BLaER1 (cell line): ENCODE data around the gene SPEF2.

Experiments used
- H3K27ac ChIP-seq: shearing (Covaris generic); formaldehyde crosslinking; 2 replicates; pipeline ENCODE4 v1.8.1; 2022
- H3K27me3 ChIP-seq: shearing (Covaris generic); formaldehyde crosslinking; 2 replicates; pipeline ENCODE4 v1.8.1; 2022
- H3K36me3 ChIP-seq: shearing (Covaris generic); formaldehyde crosslinking; 2 replicates; pipeline ENCODE4 v1.8.1; 2022
- H3K4me1 ChIP-seq: shearing (Covaris generic); formaldehyde crosslinking; 2 replicates; pipeline ENCODE4 v1.8.1; 2022
- H3K4me2 ChIP-seq: shearing (Covaris generic); formaldehyde crosslinking; 2 replicates; pipeline ENCODE4 v1.8.1; 2022
- H3K4me3 ChIP-seq: shearing (Covaris generic); formaldehyde crosslinking; 2 replicates; pipeline ENCODE4 v1.8.1; 2022
- H3K9ac ChIP-seq: shearing (Covaris generic); formaldehyde crosslinking; 2 replicates; pipeline ENCODE4 v1.8.1; 2022
- H3K9me3 ChIP-seq: shearing (Covaris generic); formaldehyde crosslinking; 2 replicates; pipeline ENCODE4 v1.8.1; 2022
- H4K20me1 ChIP-seq: shearing (Covaris generic); formaldehyde crosslinking; 2 replicates; pipeline ENCODE4 v1.8.1; 2022
- Cebpa-rat ChIP-seq: shearing (Covaris generic); IDR thresholded peaks from 2 replicates; pipeline ENCODE4 v1.8.1; 2022

The SPEF2 gene

GRCh38 chr5:35698047-35698808 lies 80.6 kb downstream of the SPEF2 start:
- no peak for TF ChIP-seq Cebpa-rat
- Histone ChIP-seq H3K4me2 (no peak overlapping the region), H3K4me3 (no peak overlapping the region)

DNA sequence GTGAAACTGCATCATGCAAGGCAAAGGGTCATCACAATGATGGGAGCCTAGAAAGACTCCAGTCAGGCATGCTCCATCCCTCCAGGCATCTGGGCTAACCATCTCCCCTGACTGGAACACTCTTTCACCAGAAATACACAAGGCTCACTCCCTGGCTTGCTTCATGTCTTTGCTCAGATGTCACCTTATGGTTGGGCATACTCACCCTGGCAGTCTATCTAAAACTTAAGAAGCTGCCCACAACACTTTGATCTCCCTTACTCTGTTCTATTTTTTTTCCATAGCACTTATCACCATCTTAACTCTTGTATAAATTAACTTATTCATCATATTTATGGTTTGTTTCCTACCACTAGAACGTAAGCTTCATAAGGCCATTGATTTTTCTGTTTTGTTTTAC lies 90.0 kb downstream of the SPEF2 start:
- H3K9me3 ChIP-seq = no peaks in the 10 kb centered on the region
- no peaks in the 10 kb centered on the region for H3K4me1 ChIP-seq
- no peak for TF ChIP-seq Cebpa-rat
- no peaks in the 10 kb centered on the region for H3K36me3 ChIP-seq
- no peak overlapping the region for H3K27ac ChIP-seq
- no peak overlapping the region for H3K9ac ChIP-seq
- H3K4me2 ChIP-seq = no peak overlapping the region
- H3K27me3 ChIP-seq = no peaks in the 10 kb centered on the region
- H3K4me3 ChIP-seq = no peak overlapping the region
- H4K20me1 ChIP-seq = no peaks in the 10 kb centered on the region

More at GRCh38 chr5:35698047-35698808, 80.6 kb downstream of the SPEF2 start:
- Histone ChIP-seq H4K20me1 (no peaks in the 10 kb centered on the region), H3K4me1 (peaks cover 9% of the 10 kb centered on the region), H3K27ac (no peak overlapping the region), H3K9me3 (no peaks in the 10 kb centered on the region), H3K36me3 (no peaks in the 10 kb centered on the region), H3K9ac (no peak overlapping the region), H3K27me3 (no peaks in the 10 kb centered on the region)

- Histone ChIP-seq H3K4me1 (no peaks in the 10 kb centered on the region), H4K20me1 (no peaks in the 10 kb centered on the region), H3K4me2 (no peak overlapping the region), H3K4me3 (no peak overlapping the region), H3K27ac (no peak overlapping the region), H3K9me3 (no peaks in the 10 kb centered on the region), H3K36me3 (no peaks in the 10 kb centered on the region), H3K9ac (no peak overlapping the region), H3K27me3 (no peaks in the 10 kb centered on the region)
- TF ChIP-seq Cebpa-rat = no peak
Measured at GRCh38 chr5:35709688-35710087, 92.0 kb downstream of the SPEF2 start.

DNA sequence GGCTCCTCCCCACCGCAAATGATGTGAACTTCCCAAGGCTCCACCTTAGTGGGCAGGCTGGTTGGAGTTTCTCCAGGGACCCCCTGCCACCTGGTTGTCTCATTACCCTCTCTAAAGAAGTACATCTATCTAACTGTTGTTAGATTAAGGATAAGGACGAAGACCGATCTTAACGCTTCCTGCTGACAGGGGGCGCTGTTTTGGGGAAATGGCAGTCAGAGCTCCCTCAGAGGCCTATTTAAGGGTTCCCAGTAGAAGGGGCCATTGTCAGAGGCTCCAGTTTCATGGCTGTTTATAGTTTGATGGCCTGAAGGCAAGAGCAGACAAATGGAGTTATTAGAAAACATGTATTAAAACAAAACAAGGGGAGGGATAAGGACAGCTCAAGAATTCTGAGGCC lies 100.1 kb downstream of the SPEF2 start:
- Histone ChIP-seq H3K27me3 (no peaks in the 10 kb centered on the region), H3K36me3 (no peaks in the 10 kb centered on the region), H3K9ac (no peak overlapping the region), H3K4me2 (no peak overlapping the region), H3K4me3 (no peak overlapping the region), H4K20me1 (no peaks in the 10 kb centered on the region), H3K4me1 (no peaks in the 10 kb centered on the region), H3K27ac (no peak overlapping the region), H3K9me3 (peaks cover 6% of the 10 kb centered on the region; the same call in 1 of the 2 replicates)
- no peak for TF ChIP-seq Cebpa-rat

DNA sequence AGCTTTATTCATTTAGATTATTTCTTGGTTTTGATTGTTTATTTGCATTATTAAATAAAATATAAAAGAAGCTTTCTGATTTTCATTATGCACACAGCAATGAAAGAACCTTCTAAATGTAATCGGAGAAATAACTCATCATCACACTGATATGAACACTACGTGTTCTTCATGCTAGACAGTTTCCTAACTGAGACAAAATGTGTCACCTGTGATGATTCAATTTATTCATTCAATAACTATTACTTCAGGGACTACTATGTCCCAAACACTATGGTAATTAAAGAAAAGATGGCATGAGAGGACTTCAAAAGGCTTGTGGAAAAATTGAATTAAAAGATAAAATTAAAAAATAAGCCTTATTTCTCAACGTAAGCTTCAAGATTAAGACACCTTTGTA lies 118.1 kb downstream of the SPEF2 start:
- Histone ChIP-seq H3K27ac (no peak overlapping the region), H3K4me3 (no peak overlapping the region), H3K36me3 (no peaks in the 10 kb centered on the region), H3K27me3 (no peaks in the 10 kb centered on the region), H3K9ac (no peak overlapping the region), H3K4me2 (no peak overlapping the region), H3K9me3 (peaks cover 7% of the 10 kb centered on the region; the same call in 1 of the 2 replicates), H3K4me1 (no peaks in the 10 kb centered on the region), H4K20me1 (no peaks in the 10 kb centered on the region)
- no peak for TF ChIP-seq Cebpa-rat

DNA sequence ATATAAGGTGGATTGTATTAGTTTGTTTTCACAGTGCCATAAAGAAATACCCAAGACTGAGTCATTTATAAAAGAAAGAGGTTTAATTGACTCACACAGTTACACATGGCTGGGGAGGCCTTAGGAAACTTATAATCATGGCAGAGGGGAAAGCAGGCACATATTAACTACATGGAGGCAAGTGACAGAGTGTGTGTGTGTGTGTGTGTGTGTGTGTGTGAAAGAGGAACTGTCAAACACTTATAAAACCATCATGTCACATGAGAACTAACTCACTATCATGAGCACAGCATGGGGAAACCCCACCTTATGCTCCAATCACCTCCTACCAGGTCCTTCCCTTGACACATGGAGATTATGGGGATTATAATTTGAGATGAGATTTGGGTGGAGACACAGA lies 118.6 kb downstream of the SPEF2 start:
- no peak for TF ChIP-seq Cebpa-rat
- Histone ChIP-seq H3K4me3 (no peak overlapping the region), H4K20me1 (no peaks in the 10 kb centered on the region), H3K9ac (no peak overlapping the region), H3K4me2 (no peak overlapping the region), H3K9me3 (peaks cover 7% of the 10 kb centered on the region; the same call in 1 of the 2 replicates), H3K27me3 (no peaks in the 10 kb centered on the region), H3K36me3 (no peaks in the 10 kb centered on the region), H3K27ac (no peak overlapping the region), H3K4me1 (no peaks in the 10 kb centered on the region)

DNA sequence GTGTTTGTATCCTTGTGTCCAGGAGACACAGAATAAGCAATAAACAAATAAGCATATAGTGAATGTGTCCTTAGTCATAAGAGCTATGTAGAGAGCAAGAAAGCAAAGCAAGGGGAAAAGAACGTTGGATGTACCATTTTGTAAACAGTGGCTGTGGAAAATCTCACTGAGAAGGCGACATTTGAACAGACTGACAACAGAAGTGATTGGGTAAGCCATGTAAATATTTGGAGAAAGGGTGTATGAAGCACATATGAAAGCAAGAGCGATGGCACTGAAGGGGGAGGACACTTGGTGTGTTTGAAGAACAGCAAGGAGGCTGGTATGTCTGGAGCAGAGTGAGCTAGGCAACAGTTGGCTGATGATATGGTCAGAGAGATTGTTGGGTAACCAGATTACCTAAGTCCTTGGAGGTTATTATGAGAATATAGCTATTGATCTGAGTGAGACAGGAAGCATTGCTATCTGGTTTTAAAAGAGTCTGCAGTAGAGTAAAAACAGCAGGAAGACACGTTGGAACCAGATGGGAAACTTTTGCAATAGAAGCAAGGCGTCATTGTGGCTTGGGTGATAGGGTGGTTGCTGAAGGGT lies 123.6 kb downstream of the SPEF2 start:
- Histone ChIP-seq H3K4me2 (no peak overlapping the region), H4K20me1 (no peaks in the 10 kb centered on the region)
- no peak for TF ChIP-seq Cebpa-rat

GRCh38 chr5:35741971-35742370 lies 124.3 kb downstream of the SPEF2 start:
- H3K4me1 ChIP-seq = no peaks in the 10 kb centered on the region
- H3K4me3 ChIP-seq = no peak overlapping the region
- H4K20me1 ChIP-seq = no peaks in the 10 kb centered on the region
- no peak for TF ChIP-seq Cebpa-rat
- no peaks in the 10 kb centered on the region for H3K27me3 ChIP-seq
- no peak overlapping the region for H3K9ac ChIP-seq
- no peak overlapping the region for H3K4me2 ChIP-seq
- H3K36me3 ChIP-seq = no peaks in the 10 kb centered on the region
- 0 out of 2 replicates have a peak, but pooled peaks cover 5% of the 10 kb centered on the region for H3K9me3 ChIP-seq
- no peak overlapping the region for H3K27ac ChIP-seq

More for the DNA sequence above, 123.6 kb downstream of the SPEF2 start:
- H3K4me3 ChIP-seq = no peak overlapping the region
- H3K27ac ChIP-seq = no peak overlapping the region
- H3K4me1 ChIP-seq = no peaks in the 10 kb centered on the region
- no peak overlapping the region for H3K9ac ChIP-seq
- no peaks in the 10 kb centered on the region for H3K27me3 ChIP-seq
- H3K36me3 ChIP-seq = no peaks in the 10 kb centered on the region
- peaks cover 7% of the 10 kb centered on the region; the same call in 1 of the 2 replicates for H3K9me3 ChIP-seq

GRCh38 chr5:35743644-35744043 lies 126.0 kb downstream of the SPEF2 start:
- H3K27ac ChIP-seq = no peak overlapping the region
- no peak overlapping the region for H3K4me3 ChIP-seq
- H3K9ac ChIP-seq = no peak overlapping the region

DNA sequence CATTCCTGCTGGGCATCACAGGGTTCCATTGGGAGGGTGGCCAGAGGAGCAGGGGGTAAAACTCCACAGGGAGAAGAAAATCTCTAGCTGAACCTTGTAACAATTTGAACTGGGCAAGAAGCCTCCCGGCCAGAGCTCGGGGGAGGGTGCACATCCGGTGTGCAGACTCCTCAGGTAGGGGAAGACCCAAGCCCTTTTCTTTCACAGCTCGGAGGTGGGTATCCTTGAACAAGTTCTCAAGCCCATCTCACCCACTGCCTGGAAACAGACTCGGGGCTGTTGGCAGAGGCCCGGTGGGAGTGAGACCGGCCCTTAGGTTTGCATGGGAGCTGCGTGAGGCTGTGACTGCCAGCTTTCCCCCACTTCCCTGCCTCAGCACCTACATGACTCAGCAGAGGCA lies 127.5 kb downstream of the SPEF2 start:
- Histone ChIP-seq H3K4me1 (no peaks in the 10 kb centered on the region), H3K27ac (no peak overlapping the region), H3K9ac (no peak overlapping the region), H3K36me3 (no peaks in the 10 kb centered on the region), H3K4me3 (no peak overlapping the region), H3K27me3 (no peaks in the 10 kb centered on the region), H3K9me3 (0 out of 2 replicates have a peak, but pooled peaks cover 5% of the 10 kb centered on the region), H3K4me2 (no peak overlapping the region), H4K20me1 (no peaks in the 10 kb centered on the region)
- TF ChIP-seq Cebpa-rat = no peak

More at GRCh38 chr5:35743644-35744043, 126.0 kb downstream of the SPEF2 start:
- Histone ChIP-seq H4K20me1 (no peaks in the 10 kb centered on the region), H3K4me1 (no peaks in the 10 kb centered on the region), H3K4me2 (no peak overlapping the region), H3K27me3 (no peaks in the 10 kb centered on the region), H3K36me3 (no peaks in the 10 kb centered on the region), H3K9me3 (0 out of 2 replicates have a peak, but pooled peaks cover 5% of the 10 kb centered on the region)
- TF ChIP-seq Cebpa-rat = no peak
